Esophagus (tissue), 2 donors: ENCODE measurements around the gene NEK2. TPM values are rescaled to one million over a fixed set of nuclear protein-coding genes. Genes with fewer than 3 reads are reported as not detected.
"Not testable (repeated sequence)": the region's sequence is repeated elsewhere in the genome, so short reads cannot be mapped to it uniquely, and the experiment has no call there.

Experiments used
- H3K27ac ChIP-seq, 2 donors: one replicate each; pipeline ENCODE4 v1.5.1; 2013; ENCODE audit warnings: low read depth in 2 of 2, mild to moderate bottlenecking in 2 of 2, inconsistent platforms in 1 of 2, low read length in 1 of 2, moderate library complexity in 1 of 2
- H3K27me3 ChIP-seq, 2 donors: one replicate each; pipeline ENCODE4 v1.6.1; 2013; ENCODE audit warnings: low read length in 2 of 2, control low read depth in 1 of 2, mild to moderate bottlenecking in 1 of 2; ENCODE audit not compliant: insufficient read depth in 2 of 2, control insufficient read depth in 1 of 2
- H3K36me3 ChIP-seq, 2 donors: one replicate each; pipeline ENCODE4 v1.6.1; 2013; ENCODE audit warnings: low read length in 1 of 2; ENCODE audit not compliant: control insufficient read depth in 2 of 2, insufficient read depth in 2 of 2
- H3K4me1 ChIP-seq, 2 donors: one replicate each; pipeline ENCODE4 v1.6.1; 2013; ENCODE audit warnings: low read length in 1 of 2; ENCODE audit not compliant: control insufficient read depth in 2 of 2, insufficient read depth in 2 of 2
- H3K4me3 ChIP-seq, 2 donors: one replicate each; pipeline ENCODE4 v1.5.1; 2013; ENCODE audit warnings: low read length in 2 of 2, mild to moderate bottlenecking in 2 of 2, low read depth in 1 of 2, moderate library complexity in 1 of 2
- H3K9me3 ChIP-seq, 2 donors: one replicate each; pipeline ENCODE4 v1.6.1; 2013; ENCODE audit warnings: mild to moderate bottlenecking in 2 of 2, low read depth in 1 of 2, low read length in 1 of 2, moderate library complexity in 1 of 2; ENCODE audit not compliant: control insufficient read depth in 2 of 2, insufficient read depth in 1 of 2
- WGBS, 2 donors: extraction: QIAGEN DNeasy Blood & Tissue Kit; methylation state at CpG; one replicate each; pipeline ENCODE4 v1.1.7; 2013; 5-methylcytosine and 5-hydroxymethylcytosine counted together
- polyA plus RNA-seq, 2 donors: library from polyadenylated mRNA; stranded (reverse); fragments of 200-250 nt; gene quantifications; one replicate each; pipeline ENCODE4 v1.2.3, GENCODE V29; 2013
- donor health status: healthy with polysubstance abuse.
- donor health status: Bipolar disorder and iron deficiency.

The NEK2 gene
- polyA plus RNA-seq, result 1 to 10 TPM; 4.7 to 6.7 TPM

DNA sequence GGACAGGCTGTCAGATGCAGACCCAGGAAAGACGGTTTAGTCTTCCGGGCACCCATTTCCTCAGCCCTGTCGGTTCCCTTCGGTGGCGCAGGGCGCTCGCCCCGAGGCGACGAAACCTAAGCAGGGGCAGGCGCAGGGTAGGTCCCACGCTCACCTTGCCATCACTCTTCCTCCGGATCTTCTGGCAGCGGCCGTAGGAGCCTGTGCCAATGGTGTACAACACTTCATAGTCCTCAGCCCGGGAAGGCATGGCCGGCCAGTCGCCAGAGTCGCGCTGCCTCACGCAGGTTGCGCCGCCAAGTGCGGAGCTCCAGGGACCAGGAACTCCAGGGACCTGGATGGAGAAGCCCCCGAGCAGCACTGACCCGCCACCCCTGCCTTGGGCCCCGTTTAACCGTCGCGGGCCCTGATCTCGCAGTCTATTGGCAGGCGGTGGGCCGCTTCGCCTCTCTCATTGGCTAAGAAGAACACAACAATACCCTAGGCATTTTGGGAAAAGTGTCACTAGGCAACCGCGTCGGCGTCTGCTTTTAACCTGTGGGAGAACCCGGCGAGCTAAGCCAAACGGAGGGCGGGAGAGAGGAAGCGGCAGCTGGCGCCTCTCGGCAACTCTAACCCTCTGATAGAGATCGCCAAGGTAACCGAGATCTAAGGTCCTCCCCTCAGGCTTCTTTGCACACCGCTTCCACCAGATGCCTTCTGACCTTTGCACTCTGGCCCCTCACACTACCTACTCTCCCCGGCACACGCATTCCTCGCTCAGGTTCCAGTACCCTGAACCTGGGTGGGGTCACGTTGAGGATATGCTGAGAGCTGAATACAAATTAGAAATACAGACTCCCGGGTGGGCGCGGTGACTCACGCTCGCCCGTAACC is at the start of gene NEK2:
TSS of gene NEK2 (minus strand) at position 392 of the 876 bp plus-strand sequence. CDS start at position 250, 142 bp downstream.
- peak within 1 kb of the TSS in 1 of 2 donors; percentile 67 for H3K27ac ChIP-seq

DNA sequence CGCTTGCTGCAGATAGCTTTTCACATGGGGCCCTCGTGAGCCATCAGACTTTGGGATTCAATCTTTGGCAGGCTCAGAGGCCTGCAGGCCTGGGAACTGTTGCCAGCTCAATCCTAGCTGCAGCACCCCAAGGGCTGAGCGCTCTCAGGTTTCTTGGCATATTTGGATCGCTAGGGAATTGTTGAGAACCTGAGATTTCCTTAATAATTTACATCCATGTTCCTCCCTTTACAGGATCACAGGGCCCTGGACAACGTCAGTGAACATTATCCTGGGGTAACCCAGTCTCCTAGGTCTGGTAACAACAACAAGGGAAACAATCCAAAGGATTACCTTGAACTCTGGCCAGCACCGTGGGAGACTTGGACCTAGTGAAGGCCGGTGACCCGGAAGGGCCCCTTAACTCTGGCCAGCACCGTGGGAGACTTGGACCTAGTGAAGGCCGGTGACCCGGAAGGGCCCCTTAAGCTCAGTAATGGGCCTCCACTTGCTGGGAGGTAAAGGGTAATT is 49.3 kb upstream of the NEK2 start:
- H3K4me1 ChIP-seq, result no peaks in the 10 kb centered on the region
- H3K9me3 ChIP-seq, result no peaks in the 10 kb centered on the region
- no peak overlapping the region for H3K4me3 ChIP-seq
- no peak overlapping the region for H3K27ac ChIP-seq
- 57 to 64% methylated on average over 11 of the region's 11 CpGs for WGBS, 2 donors
- no peaks in the 10 kb centered on the region for H3K36me3 ChIP-seq
- H3K27me3 ChIP-seq, result peaks cover 0 to 3% of the 10 kb centered on the region in 2 donors

More for the DNA sequence above, at the start of gene NEK2:
- peaks cover 2 to 3% of the 10 kb centered on the region in 2 donors for H3K4me1 ChIP-seq
- 1% methylated on average over 58 of the region's 58 CpGs for WGBS, 2 donors
- no peaks in the 10 kb centered on the region for H3K27me3 ChIP-seq
- no peaks in the 10 kb centered on the region for H3K36me3 ChIP-seq
- peak within 1 kb of the TSS; percentile 73 to 87 for H3K4me3 ChIP-seq
- no peaks in the 10 kb centered on the region for H3K9me3 ChIP-seq

DNA sequence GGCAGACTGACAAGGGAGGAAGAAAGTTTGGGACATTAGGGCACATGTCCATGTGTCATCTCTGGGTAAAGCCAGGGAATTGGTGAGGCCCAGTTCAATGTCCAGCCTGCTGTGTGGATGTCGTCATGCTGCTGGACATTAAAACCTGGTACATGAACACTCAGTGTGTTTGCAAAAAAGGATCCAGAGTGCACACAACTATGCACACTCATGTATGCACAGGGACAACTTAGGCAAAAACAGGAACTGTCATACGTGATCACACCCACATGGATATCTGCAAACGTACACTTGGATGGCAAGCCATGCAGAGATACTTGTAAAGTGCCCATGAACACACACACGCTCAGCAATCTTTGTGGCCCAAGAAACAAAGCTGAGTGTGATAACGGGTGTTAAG is 47.9 kb upstream of the NEK2 start:
- Histone ChIP-seq H3K9me3 (no peaks in the 10 kb centered on the region), H3K27ac (no peak overlapping the region), H3K36me3 (no peaks in the 10 kb centered on the region), H3K27me3 (peaks cover 0 to 3% of the 10 kb centered on the region in 2 donors), H3K4me1 (no peaks in the 10 kb centered on the region), H3K4me3 (no peak overlapping the region)
- 86 to 90% methylated on average over 5 of the region's 5 CpGs for WGBS, 2 donors

DNA sequence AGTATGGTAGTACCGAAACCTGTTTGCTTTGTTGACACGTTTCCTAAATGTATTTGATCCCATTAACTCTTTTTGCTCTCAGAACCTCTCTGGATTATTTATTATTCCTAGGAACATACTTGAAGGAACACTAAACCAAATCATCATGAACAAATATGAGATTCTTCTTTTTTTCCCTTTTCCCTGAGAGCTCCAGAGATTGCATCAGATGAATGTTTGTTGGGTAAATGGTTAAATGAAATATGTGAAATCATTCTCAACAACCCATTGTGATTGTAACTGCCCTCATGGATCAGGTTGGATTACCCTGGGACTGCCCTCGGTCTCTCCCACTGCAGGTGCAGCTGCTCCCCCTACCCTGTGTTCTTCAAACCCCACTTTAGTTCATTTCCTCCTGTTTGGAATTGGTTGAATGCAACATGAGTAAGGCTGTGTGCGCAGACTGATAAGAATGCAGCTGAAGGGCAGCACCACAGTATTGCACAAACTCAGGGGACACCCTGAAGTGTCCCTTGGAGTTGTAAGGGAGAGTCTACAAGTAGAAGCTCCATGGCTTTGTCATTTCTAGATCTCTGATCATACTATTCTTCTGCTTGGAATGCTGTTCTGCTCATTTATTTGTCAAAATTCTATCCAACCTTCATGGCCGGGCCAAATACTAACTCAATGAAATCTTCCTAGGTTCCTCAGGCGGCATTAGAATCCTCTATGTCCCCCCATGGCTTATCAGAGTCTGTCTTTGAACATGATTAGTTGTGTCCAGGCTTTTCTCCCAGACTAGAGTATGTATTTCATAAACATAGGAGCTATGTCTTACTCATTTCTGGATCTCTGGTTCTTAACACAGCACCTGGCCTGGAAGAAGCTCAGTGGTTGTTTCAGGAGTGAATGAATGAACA is 47.1 kb upstream of the NEK2 start:
- 90 to 93% methylated on average over 6 of the region's 6 CpGs for WGBS, 2 donors
- Histone ChIP-seq H3K27me3 (peaks cover 0 to 3% of the 10 kb centered on the region in 2 donors), H3K36me3 (no peaks in the 10 kb centered on the region), H3K27ac (no peak overlapping the region), H3K9me3 (no peaks in the 10 kb centered on the region), H3K4me1 (no peaks in the 10 kb centered on the region), H3K4me3 (no peak overlapping the region)

DNA sequence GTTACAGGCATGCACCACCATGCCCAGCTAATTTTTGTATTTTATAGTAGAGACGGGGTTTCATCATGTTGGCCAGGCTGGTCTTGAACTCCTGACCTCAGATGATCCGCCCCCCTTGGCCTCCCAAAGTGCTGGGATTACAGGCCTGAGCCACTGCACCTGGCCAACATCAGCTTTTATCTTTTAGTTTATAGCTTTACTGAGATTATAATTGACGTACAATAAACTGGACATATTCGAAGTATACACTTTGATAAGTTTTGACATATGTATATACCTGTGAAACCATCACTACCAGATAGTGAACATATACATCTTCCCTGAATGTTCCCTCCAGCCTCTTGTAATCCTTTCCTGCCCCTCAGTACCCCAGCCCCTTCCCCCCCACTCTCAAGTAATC is 41.1 kb upstream of the NEK2 start:
- 82 to 89% methylated on average over 4 of the region's 4 CpGs for WGBS, 2 donors

DNA sequence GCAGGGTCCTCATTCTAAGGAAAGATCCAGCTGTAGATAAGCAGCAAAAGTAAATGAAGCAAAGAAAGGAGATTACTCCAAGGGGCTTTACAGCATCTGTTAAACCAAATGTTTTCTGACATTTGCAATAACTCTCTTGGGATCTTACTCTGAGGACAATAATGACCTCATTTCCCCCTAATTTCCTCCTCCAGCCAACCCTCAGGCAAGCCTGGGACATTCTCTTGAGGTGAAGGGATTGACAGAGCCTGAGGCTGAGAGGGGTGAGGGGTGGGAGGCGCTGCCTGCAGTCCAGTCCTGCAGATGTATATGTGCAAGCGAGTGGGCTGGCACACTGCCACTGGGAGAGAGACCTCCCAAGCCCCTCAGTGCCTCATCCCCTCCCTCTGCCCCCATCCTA is 40.5 kb upstream of the NEK2 start:
- H3K27ac ChIP-seq, result no peak overlapping the region
- H3K4me3 ChIP-seq, result no peak overlapping the region
- no peaks in the 10 kb centered on the region for H3K9me3 ChIP-seq
- H3K4me1 ChIP-seq, result no peaks in the 10 kb centered on the region
- no peaks in the 10 kb centered on the region for H3K27me3 ChIP-seq
- 79 to 82% methylated on average over 2 of the region's 2 CpGs for WGBS, 2 donors
- no peaks in the 10 kb centered on the region for H3K36me3 ChIP-seq

More for the DNA sequence above, 41.1 kb upstream of the NEK2 start:
- not testable (repeated sequence) for H3K36me3 ChIP-seq, H3K27ac ChIP-seq, H3K4me1 ChIP-seq, H3K9me3 ChIP-seq, H3K4me3 ChIP-seq, H3K27me3 ChIP-seq

DNA sequence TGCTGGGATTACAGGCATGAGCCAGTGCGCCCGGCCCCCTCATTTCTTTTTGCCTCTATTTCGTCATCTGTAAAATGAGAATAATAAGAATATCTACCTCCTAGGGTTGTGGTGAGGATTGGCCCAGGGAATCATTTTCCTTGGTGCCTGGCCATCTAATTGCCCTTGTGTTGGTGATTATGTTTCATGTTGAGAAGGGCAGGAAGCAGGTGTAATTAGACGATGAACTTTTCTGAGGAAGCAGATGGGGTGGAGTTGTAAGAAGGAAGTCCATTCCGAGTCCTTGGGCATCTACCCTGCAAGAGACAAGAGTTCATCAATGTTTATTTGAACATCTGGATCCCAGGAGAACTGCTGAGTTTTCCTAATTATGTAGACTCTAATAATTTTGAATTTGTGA is 38.7 kb upstream of the NEK2 start:
- no peak overlapping the region for H3K27ac ChIP-seq
- H3K27me3 ChIP-seq, result no peaks in the 10 kb centered on the region
- 84 to 89% methylated on average over 5 of the region's 5 CpGs for WGBS, 2 donors
- H3K36me3 ChIP-seq, result no peaks in the 10 kb centered on the region
- H3K9me3 ChIP-seq, result no peaks in the 10 kb centered on the region
- H3K4me3 ChIP-seq, result no peak overlapping the region
- no peaks in the 10 kb centered on the region for H3K4me1 ChIP-seq

DNA sequence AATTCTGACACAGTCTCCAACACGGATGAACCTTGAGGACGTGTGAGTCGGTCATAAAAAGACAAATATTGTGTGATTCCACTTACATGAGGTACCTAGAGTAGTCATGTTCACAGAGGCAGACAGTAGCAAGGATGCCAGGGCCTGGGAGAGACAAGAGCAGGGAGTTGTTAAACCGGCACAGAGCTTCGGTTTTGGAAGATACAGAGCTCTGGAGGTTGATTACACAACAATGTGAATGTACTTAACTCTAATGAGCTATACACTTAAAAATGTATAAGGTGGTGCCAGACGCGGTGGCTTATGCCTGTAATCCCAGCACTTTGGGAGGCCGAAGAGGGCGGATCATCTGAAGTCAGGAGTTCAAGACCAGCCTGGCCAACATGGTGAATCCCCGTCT is 37.8 kb upstream of the NEK2 start:
- no peaks in the 10 kb centered on the region for H3K36me3 ChIP-seq
- H3K27ac ChIP-seq, result no peak overlapping the region
- no peaks in the 10 kb centered on the region for H3K9me3 ChIP-seq
- no peaks in the 10 kb centered on the region for H3K27me3 ChIP-seq
- WGBS, 2 donors, result 80 to 86% methylated on average over 10 of the region's 10 CpGs
- H3K4me1 ChIP-seq, result no peaks in the 10 kb centered on the region
- H3K4me3 ChIP-seq, result no peak overlapping the region

DNA sequence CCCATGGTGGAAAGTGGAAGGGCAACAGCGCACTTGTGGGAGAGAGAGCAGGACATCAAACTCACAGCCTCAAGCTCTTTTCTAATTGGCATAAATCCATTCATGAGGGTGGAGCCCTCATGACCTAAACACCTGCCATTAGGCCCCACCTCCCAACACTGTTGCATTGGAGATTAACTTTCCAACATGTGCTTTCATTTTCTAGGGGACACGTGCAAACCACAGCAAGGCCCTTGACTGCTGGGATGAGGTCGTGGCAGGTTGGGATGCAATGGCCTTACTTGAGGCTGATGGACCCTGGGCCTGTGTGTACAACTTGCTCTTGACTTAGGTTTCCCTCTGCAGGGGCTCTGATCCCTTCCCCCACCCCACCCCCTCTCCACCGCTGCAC is 35.9 kb upstream of the NEK2 start:
- no peaks in the 10 kb centered on the region for H3K36me3 ChIP-seq
- no peaks in the 10 kb centered on the region for H3K4me1 ChIP-seq
- H3K27me3 ChIP-seq, result no peaks in the 10 kb centered on the region
- no peaks in the 10 kb centered on the region for H3K9me3 ChIP-seq
- H3K27ac ChIP-seq, result no peak overlapping the region
- 67 to 76% methylated on average over 4 of the region's 4 CpGs for WGBS, 2 donors
- no peak overlapping the region for H3K4me3 ChIP-seq
